Forelimb muscle (tissue), 1 donor: ENCODE measurements around the gene SFXN5. TPM values are rescaled to one million over a fixed set of nuclear protein-coding genes. Genes with fewer than 3 reads are reported as not detected.

Experiments used
- DNase-seq: peaks from one replicate; pipeline ENCODE4 v3.0.0-alpha.2; 2013; ENCODE audit warnings: low read depth
- polyA plus RNA-seq: library from polyadenylated mRNA; unstranded; fragments of 120-200 nt; gene quantifications from one replicate; pipeline ENCODE4 v1.2.1, GENCODE V29; 2013; ENCODE audit not compliant: insufficient read length

The SFXN5 gene
- polyA plus RNA-seq, 1 donor = 6.8 TPM

- DNase-seq = no peak
These were observed 114.6 kb downstream of the SFXN5 start for GRCh38 chr2:72956936-72957335.

- DNase-seq = no peak
These were observed 115.5 kb downstream of the SFXN5 start for GRCh38 chr2:72956050-72956395.

- DNase-seq = no peak
These were observed 116.1 kb downstream of the SFXN5 start for GRCh38 chr2:72955228-72956049.

GRCh38 chr2:72954376-72955227 is 116.9 kb downstream of the SFXN5 start:
- no peak for DNase-seq

GRCh38 chr2:72953976-72954375 is 117.5 kb downstream of the SFXN5 start:
- no peak for DNase-seq

GRCh38 chr2:72953528-72953927 is 118.0 kb downstream of the SFXN5 start:
- no peak for DNase-seq

- DNase-seq = no peak
These were observed 118.6 kb downstream of the SFXN5 start for GRCh38 chr2:72952961-72953360.

GRCh38 chr2:72952110-72952823 is 119.2 kb downstream of the SFXN5 start:
- DNase-seq = no peak

- no peak for DNase-seq
These were observed 120.0 kb downstream of the SFXN5 start for GRCh38 chr2:72951303-72952095.

GRCh38 chr2:72950558-72951255 is 120.8 kb downstream of the SFXN5 start:
- no peak for DNase-seq

- no peak for DNase-seq
These were observed 121.9 kb downstream of the SFXN5 start for GRCh38 chr2:72949642-72950041.

GRCh38 chr2:72949045-72949444 is 122.5 kb downstream of the SFXN5 start:
- no peak for DNase-seq

GRCh38 chr2:72947952-72948830 is 123.3 kb downstream of the SFXN5 start:
- no peak for DNase-seq

- no peak for DNase-seq
These were observed 125.0 kb downstream of the SFXN5 start for GRCh38 chr2:72946466-72946865.

- no peak for DNase-seq
These were observed 126.0 kb downstream of the SFXN5 start for GRCh38 chr2:72945450-72946019.

GRCh38 chr2:72944804-72945449 is 126.6 kb downstream of the SFXN5 start:
- DNase-seq = no peak

- no peak for DNase-seq
These were observed 127.7 kb downstream of the SFXN5 start for GRCh38 chr2:72943540-72944395.

GRCh38 chr2:72942881-72943418 is 128.6 kb downstream of the SFXN5 start:
- no peak for DNase-seq
